Cortex of kidney (tissue), 1 donor: Measurements from ENCODE around the gene NAGPA.
"Not testable (repeated sequence)": the region's sequence is repeated elsewhere in the genome, so short reads cannot be mapped to it uniquely, and the experiment has no call there.

Experiments
- DNase-seq: peaks from one replicate; lab custom pipeline; 2025; lab: John Stamatoyannopoulos, UW

The NAGPA gene, protein sequence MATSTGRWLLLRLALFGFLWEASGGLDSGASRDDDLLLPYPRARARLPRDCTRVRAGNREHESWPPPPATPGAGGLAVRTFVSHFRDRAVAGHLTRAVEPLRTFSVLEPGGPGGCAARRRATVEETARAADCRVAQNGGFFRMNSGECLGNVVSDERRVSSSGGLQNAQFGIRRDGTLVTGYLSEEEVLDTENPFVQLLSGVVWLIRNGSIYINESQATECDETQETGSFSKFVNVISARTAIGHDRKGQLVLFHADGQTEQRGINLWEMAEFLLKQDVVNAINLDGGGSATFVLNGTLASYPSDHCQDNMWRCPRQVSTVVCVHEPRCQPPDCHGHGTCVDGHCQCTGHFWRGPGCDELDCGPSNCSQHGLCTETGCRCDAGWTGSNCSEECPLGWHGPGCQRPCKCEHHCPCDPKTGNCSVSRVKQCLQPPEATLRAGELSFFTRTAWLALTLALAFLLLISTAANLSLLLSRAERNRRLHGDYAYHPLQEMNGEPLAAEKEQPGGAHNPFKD

GRCh38 chr16:5033256-5034166 lies at the start of gene NAGPA:
Gene NAGPA (minus strand): TSS chr16:5033935. CDS start chr16:5033914, 21 bp downstream.
- no peak for DNase-seq

DNA sequence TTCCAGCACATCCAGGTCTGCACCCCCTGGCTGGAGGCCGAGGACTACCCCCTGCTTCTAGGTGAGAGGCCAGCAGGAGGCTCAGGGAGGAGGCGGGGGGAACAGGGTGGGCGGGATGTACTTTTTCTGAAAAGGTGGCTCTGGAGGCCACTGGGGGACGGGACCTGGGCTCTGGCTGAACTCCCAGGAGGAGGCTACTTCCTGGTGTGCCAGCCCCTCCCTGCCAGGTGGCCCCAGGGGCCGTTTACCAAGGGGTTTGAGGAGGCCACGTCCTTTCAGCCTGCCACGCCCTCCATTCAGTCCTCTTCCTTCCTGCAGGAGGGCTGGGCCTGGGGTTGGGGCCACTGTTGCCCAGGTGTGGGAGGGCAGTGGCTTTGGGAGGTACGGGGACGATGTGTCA lies 47.3 kb upstream of the NAGPA start:
- DNase-seq: not testable (repeated sequence)

DNA sequence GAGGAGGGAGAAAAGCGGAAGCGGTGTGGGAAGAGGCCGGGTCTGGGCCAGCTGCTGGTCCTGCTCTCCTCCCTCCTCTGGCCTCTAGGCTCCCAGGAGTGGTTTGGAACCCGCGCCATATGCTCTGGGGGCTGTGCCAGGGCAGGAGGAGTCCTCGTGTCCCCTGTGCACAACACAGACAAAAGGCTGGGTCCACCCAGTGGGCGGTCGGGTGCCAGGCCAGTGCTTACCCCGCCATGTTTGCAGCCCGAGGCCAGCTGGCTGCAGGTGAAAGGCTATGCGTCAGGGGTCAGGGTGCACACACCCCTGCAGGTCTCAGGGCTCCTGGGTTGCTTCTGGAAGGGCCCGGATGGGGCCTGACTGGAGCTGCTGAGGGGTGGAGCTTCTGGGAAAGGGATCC lies 46.7 kb upstream of the NAGPA start:
- DNase-seq: not testable (repeated sequence)

GRCh38 chr16:5078626-5079025 lies 44.9 kb upstream of the NAGPA start:
- no peak for DNase-seq

- DNase-seq: no peak
Measured at GRCh38 chr16:5077304-5077703, 43.6 kb upstream of the NAGPA start.

- DNase-seq: no peak
Measured at GRCh38 chr16:5075637-5076036, 41.9 kb upstream of the NAGPA start.

DNA sequence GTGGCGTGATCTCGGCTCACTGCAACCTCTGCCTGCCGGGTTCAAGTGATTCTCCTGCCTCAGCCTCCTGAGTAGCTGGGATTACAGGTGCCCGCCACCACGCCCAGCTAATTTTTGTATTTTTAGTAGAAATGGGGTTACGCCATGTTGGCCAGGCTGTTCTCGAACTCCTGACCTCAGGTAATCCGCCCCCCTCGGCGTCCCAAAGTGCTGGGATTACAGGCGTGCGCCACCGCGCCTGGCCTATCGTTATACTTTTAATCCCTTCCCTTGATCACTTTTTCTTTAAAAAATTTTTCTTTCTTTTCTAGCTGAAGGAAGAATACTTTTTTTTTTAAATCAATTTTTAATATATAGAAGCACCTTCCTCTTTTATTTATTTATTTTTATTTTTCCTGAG lies 40.0 kb upstream of the NAGPA start:
- DNase-seq: not testable (repeated sequence)

GRCh38 chr16:5073279-5073629 lies 39.5 kb upstream of the NAGPA start:
- DNase-seq: no peak

- DNase-seq: no peak
Measured at GRCh38 chr16:5072334-5073278, 38.9 kb upstream of the NAGPA start.

DNA sequence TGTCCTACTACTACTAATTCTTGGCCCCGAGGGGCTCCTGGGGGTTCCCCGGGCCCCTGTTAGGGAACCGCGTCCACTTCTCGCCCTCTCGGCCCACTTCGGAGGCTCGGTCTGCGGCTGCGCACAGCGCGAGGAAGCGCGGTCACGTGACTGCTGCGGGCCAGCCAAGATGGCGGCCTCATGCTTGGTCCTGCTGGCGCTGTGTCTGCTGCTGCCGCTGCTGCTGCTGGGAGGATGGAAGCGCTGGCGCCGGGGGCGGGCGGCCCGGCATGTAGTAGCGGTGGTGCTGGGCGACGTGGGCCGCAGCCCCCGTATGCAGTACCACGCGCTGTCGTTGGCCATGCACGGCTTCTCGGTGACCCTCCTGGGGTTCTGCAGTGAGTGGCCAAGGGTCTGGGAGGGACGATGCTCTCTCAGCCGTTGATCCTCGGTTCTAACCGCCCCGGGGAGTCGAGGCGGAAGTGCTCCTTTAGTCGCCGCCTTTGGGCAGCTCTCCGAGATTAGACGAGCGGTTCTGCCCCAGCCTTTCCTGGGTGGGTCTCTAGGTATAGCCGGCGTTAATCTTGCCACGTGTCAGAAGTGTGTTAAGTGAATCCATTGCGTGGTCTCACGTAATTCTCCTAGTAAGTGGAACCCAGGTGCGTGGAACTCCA lies 38.1 kb upstream of the NAGPA start, which contains the start of gene ALG1:
ALG1 (plus strand) TSS at position 163 of the 653 bp plus-strand sequence; CDS start at position 170, 7 bp downstream.
- no peak for DNase-seq

GRCh38 chr16:5071341-5071680 lies 37.6 kb upstream of the NAGPA start:
- no peak for DNase-seq

DNA sequence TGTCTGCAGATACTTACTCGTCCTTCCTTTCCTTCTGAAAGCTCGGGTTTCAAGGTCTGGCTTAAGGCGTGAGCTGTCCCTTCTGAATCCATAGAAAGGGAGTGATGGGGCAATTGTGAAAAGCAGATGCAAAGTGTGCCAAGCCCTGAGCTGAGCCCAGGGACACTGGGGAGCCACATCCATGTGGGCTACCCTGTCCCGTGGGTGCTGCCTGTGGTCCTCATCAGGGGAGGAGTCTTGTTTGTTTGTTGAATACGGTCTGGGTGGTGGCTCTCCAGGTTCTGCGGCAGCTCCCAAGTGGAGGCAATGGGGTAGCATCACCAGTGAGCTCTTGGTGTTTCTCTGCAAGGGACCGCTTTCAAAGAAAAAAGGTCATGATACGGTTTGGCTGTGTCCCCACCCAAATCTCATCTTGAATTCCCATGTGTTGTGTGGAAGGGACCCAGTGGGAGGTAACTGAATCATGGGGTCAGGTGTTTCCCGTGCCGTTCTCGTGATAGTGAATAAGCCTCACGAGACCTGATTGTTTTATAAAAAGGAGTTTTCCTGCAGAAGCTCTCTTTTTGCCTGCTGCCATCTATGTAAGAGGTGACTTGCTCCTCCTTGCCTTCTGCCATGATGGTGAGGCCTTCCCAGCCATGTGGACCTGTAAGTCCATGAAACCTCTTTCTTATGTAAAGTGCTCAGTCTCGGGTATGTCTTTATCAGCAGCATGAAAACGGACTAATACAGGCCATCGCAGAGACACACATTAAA lies 36.9 kb upstream of the NAGPA start:
- DNase-seq: no peak

DNA sequence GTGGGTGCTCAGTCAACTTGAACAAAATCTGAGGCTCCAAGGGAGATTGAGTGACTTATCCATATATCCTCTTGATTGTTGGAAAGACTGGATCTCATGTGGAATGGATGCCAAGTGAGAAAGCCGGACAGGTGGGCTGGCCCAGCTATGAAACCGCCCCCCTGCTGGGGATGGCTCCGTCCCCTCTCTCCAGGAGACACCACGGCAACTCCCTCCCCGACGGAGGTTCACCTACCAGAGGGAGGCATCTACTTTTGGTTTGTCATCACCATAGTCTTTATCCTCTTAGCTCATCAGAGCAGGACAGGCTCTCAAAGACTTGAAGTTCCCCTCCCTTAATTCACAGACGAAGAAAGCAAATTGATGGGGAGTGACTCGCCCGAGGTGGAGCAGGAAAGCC lies 36.1 kb upstream of the NAGPA start:
- DNase-seq: no peak

DNA sequence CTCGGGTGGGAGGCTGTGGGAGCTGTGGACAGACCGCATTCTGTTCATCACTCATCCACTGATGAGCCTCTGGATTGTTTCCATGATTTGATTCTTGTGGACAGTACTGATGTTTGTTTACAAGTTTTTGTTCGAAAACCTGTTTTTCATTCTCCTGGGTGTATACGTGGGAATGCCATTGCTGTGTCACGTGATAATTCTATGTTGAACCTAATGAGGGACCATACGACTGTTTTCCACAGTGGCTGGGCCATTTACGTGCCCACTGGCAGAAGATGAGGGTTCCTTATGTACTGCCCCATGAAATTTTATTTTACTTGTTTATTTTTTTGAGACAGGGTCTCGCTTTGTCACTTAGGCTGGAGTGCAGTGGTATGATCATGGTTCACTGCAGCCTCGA lies 35.3 kb upstream of the NAGPA start:
- no peak for DNase-seq

DNA sequence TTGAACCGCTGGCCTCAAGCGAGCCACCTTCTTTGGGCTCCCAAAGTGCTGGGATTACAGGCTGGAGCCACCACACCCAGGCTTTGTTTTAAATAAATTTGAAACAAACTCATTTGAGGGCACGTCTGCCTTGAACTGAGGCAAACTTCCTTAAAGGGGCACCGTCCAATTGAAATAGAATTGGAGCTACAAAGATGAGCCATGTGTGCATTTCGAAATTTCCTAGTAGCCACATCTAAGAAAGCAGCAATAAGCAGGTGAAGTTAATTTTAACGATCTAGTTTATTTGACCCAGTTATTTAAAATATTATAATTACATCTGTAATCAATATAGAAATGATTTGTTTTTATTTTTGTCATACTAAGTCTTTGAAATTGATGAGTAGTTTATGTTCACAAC lies 32.8 kb upstream of the NAGPA start:
- DNase-seq: no peak

DNA sequence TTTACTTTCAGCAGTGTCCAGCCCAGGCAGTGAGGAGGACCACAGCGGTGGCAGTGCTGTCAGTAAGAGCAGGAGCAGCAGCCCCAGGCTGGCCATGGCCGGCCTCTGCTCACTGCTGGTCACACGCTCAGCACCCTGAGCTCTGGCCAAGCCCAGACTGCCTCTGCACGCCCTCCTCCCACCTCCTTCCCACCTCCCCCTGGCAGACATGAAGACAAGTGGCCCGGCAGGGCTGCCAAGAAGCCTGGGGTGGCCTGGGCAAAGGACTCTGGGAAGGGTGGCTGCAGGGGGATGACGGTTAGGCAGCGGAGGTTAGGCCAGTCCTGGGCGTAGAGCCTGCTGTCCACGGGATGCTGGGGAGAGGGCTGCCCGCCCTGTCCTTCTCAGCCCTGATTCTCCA lies 32.1 kb upstream of the NAGPA start, which contains the start of gene C16orf89:
C16orf89 (minus strand) TSS at position 144 of the 400 bp plus-strand sequence; CDS start at position 96, 48 bp downstream.
- DNase-seq: no peak

DNA sequence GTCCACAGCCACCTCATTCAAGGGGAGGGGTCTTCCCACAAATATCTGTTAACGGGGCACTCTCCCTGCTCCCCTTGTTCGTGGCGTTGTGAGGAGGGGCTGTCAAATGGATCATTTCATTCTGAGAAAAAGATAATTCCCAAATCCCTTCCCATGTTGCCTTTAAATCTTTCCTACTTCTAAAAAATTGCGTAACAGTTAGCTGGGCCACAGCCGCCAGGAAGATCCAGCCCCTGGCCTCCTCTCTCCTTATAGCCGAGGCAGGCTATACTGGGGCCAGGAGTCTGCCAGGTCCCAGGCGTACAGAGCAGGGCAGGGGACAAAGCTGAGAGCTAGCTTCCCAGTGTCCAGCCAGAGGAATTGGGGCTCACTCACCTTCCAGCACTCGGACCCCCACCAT lies 31.6 kb upstream of the NAGPA start:
- DNase-seq: no peak

GRCh38 chr16:5064915-5065314 lies 31.2 kb upstream of the NAGPA start:
- no peak for DNase-seq

- no peak for DNase-seq
Measured at GRCh38 chr16:5062790-5063765, 29.3 kb upstream of the NAGPA start.
